Measurements from ENCODE around the gene SSNA1. TPM values are rescaled to one million over a fixed set of nuclear protein-coding genes. Genes with fewer than 3 reads are reported as not detected.

SSNA1 gene
- polyA plus RNA-seq, 1 experiment = 35.0 TPM

Small RNA genes within 50 kb of the gene (small RNA-seq; reads per million reads assigned to genes)
- not detected for gene MIR3621 (ENCODE audit: insufficient read length, low read depth)

Other genes with a start within 250 kb of the SSNA1 start
- 31.2 and 46.4 TPM in 2 replicates for gene FBXW5, start 243.9 kb upstream of the SSNA1 start, polyA plus RNA-seq (2011; rRNA removed)
- 0.41 TPM in 1 of 2 replicates, not detected in the other for gene C8G, start 243.4 kb upstream of the SSNA1 start, polyA plus RNA-seq (2011; rRNA removed)
- gene LCN12, start 236.4 kb upstream of the SSNA1 start, polyA plus RNA-seq (2011; rRNA removed) = not detected in 2 replicates
- 7.8 and 9.6 TPM in 2 replicates for gene PTGDS, start 211.2 kb upstream of the SSNA1 start, polyA plus RNA-seq (2011; rRNA removed)
- gene LCNL1, start 205.7 kb upstream of the SSNA1 start, polyA plus RNA-seq (2011; rRNA removed) = 1.5 TPM in 2 replicates
- 6.0 and 6.7 TPM in 2 replicates for gene PAXX, start 196.3 kb upstream of the SSNA1 start, polyA plus RNA-seq (2011; rRNA removed)
- 0.42 and 0.63 TPM in 2 replicates for gene CLIC3, start 192.1 kb upstream of the SSNA1 start, polyA plus RNA-seq (2011; rRNA removed)
- 4.7 and 8.8 TPM in 2 replicates for gene ABCA2, start 160.4 kb upstream of the SSNA1 start, polyA plus RNA-seq (2011; rRNA removed)
- not detected in 2 replicates for gene FUT7, start 156.6 kb upstream of the SSNA1 start, polyA plus RNA-seq (2011; rRNA removed)
- gene NPDC1, start 142.5 kb upstream of the SSNA1 start, polyA plus RNA-seq (2011; rRNA removed) = 8.9 and 16.5 TPM in 2 replicates
- not detected in 2 replicates for gene ENTPD2, start 134.6 kb upstream of the SSNA1 start, polyA plus RNA-seq (2011; rRNA removed)
- 1.5 and 1.8 TPM in 2 replicates for gene SAPCD2, start 118.1 kb upstream of the SSNA1 start, polyA plus RNA-seq (2011; rRNA removed)
- 5.1 and 6.3 TPM in 2 replicates for gene UAP1L1, start 111.2 kb upstream of the SSNA1 start, polyA plus RNA-seq (2011; rRNA removed)
- 40.8 and 50.2 TPM in 2 replicates for gene MAN1B1, start 101.7 kb upstream of the SSNA1 start, polyA plus RNA-seq (2011; rRNA removed)
- gene DPP7, start 73.9 kb upstream of the SSNA1 start, polyA plus RNA-seq (2011; rRNA removed) = 30.6 and 52.6 TPM in 2 replicates
- 0.04 TPM in 1 of 2 replicates, not detected in the other for gene GRIN1, start 49.5 kb upstream of the SSNA1 start, polyA plus RNA-seq (2011; rRNA removed)
- gene LRRC26, start 18.6 kb upstream of the SSNA1 start, polyA plus RNA-seq (2011; rRNA removed) = not detected in 2 replicates
- gene TMEM210, start 16.6 kb upstream of the SSNA1 start, polyA plus RNA-seq (2011; rRNA removed) = not detected in 2 replicates
- 12.1 and 14.6 TPM in 2 replicates for gene ANAPC2, start 116 bp upstream of the SSNA1 start, polyA plus RNA-seq (2011; rRNA removed)
- gene TPRN, start 12.1 kb downstream of the SSNA1 start, polyA plus RNA-seq (2011; rRNA removed) = 2.8 and 3.8 TPM in 2 replicates
- gene TMEM203, start 17.0 kb downstream of the SSNA1 start, polyA plus RNA-seq (2011; rRNA removed) = 44.2 and 50.2 TPM in 2 replicates
- gene NDOR1, start 17.0 kb downstream of the SSNA1 start, polyA plus RNA-seq (2011; rRNA removed) = 2.8 and 3.8 TPM in 2 replicates
- 0.17 and 0.45 TPM in 2 replicates for gene RNF208, start 33.6 kb downstream of the SSNA1 start, polyA plus RNA-seq (2011; rRNA removed)
- 0.27 and 0.56 TPM in 2 replicates for gene CYSRT1, start 36.5 kb downstream of the SSNA1 start, polyA plus RNA-seq (2011; rRNA removed)
- gene RNF224, start 38.8 kb downstream of the SSNA1 start, polyA plus RNA-seq (2011; rRNA removed) = not detected in 2 replicates
- gene SLC34A3, start 42.2 kb downstream of the SSNA1 start, polyA plus RNA-seq (2011; rRNA removed) = not detected in 2 replicates
- gene TUBB4B, start 52.6 kb downstream of the SSNA1 start, polyA plus RNA-seq (2011; rRNA removed) = 223 and 262 TPM in 2 replicates
- not detected in 2 replicates for gene STPG3, start 62.6 kb downstream of the SSNA1 start, polyA plus RNA-seq (2011; rRNA removed)
- 27.1 and 38.7 TPM in 2 replicates for gene NELFB, start 66.7 kb downstream of the SSNA1 start, polyA plus RNA-seq (2011; rRNA removed)
- 14.1 and 18.7 TPM in 2 replicates for gene TOR4A, start 89.0 kb downstream of the SSNA1 start, polyA plus RNA-seq (2011; rRNA removed)
- gene NRARP, start 113.6 kb downstream of the SSNA1 start, polyA plus RNA-seq (2011; rRNA removed) = 0.17 and 0.22 TPM in 2 replicates
- gene EXD3, start 234.5 kb downstream of the SSNA1 start, polyA plus RNA-seq (2011; rRNA removed) = 4.0 and 5.4 TPM in 2 replicates
- 0.06 and 0.09 TPM in 2 replicates for gene NOXA1, start 234.7 kb downstream of the SSNA1 start, polyA plus RNA-seq (2011; rRNA removed)